C4-2B (cell line): ENCODE data around the gene PLD4.

Experiments
- ZFX ChIP-seq: fragments of 450-650 bp; IDR thresholded peaks from 2 replicates; pipeline ENCODE4 v1.6.1; 2017
- TF ChIP-seq, protein P1 (sequence below): fragments of 450-650 bp; conservative IDR thresholded peaks from 2 replicates; pipeline ENCODE4 v1.5.1; 2017; ENCODE audit warnings: mild to moderate bottlenecking

DNA sequence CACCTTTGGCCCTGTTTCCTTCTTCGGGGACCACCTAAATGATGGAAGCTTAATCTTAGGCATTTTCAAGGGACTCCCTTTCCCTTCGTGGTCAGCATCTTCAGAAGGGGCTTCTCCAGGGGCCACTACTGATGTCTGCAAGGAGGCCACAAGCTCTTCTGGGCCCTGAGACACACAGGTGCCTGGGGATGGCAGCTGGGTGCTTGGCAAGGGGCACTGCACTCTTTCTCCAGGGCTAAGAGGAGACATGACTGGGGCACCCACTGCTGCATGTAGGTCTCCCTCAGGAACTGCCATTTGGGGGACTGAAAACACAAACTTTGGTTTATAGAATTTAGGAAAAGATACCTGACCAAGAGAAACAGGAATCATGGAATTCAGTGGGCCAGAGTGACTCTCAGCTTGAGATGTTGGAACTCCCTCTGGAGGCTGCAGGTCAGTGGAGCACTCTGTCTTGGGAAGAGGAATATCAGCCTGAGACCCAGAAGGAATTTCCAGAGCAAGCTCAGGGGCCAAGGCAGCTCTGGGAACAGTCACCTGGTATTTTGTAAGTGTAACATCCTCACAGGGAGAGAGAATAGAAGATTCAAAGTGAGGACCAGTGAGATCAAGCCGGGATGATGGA lies 16.0 kb downstream of the PLD4 start:
- TF ChIP-seq, protein P1, sequence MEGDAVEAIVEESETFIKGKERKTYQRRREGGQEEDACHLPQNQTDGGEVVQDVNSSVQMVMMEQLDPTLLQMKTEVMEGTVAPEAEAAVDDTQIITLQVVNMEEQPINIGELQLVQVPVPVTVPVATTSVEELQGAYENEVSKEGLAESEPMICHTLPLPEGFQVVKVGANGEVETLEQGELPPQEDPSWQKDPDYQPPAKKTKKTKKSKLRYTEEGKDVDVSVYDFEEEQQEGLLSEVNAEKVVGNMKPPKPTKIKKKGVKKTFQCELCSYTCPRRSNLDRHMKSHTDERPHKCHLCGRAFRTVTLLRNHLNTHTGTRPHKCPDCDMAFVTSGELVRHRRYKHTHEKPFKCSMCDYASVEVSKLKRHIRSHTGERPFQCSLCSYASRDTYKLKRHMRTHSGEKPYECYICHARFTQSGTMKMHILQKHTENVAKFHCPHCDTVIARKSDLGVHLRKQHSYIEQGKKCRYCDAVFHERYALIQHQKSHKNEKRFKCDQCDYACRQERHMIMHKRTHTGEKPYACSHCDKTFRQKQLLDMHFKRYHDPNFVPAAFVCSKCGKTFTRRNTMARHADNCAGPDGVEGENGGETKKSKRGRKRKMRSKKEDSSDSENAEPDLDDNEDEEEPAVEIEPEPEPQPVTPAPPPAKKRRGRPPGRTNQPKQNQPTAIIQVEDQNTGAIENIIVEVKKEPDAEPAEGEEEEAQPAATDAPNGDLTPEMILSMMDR = no peak; the same call in 1 of the 2 replicates
- no peak for TF ChIP-seq ZFX
